HG03159 (cell line): ENCODE measurements around the gene FNDC3B.

Source experiments
- ATAC-seq: cut with Tn5 transposase; IDR thresholded peaks from one replicate; pipeline ENCODE4 v1.9.1; 2021; ENCODE audit warnings: mild to moderate bottlenecking, moderate library complexity; ENCODE audit not compliant: unreplicated experiment

The FNDC3B gene

GRCh38 chr3:172071780-172072330 is 32.5 kb downstream of the FNDC3B start:
- ATAC-seq, result no peak

GRCh38 chr3:172072543-172072942 is 33.2 kb downstream of the FNDC3B start:
- no peak for ATAC-seq

GRCh38 chr3:172073262-172073915 is 34.0 kb downstream of the FNDC3B start:
- ATAC-seq, result no peak

DNA sequence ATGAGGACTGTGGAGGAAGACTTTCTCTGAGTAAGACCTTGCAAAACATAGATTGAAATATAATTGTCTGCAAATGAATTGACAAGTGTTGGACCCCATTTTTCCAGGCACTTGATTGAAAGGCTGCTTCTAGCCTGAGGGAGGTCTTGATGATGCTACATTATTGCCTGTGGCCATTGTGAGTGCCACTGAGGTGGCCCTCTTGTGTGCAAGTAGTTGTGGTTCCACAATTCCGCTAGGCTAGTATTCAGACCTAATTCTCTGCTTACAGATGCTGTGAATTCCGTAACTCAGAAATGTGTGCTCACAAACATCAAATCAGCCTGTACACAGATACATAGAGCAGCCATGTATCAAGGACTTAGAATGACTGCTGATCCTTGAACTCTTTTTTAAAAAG is 34.7 kb downstream of the FNDC3B start:
- no peak for ATAC-seq

DNA sequence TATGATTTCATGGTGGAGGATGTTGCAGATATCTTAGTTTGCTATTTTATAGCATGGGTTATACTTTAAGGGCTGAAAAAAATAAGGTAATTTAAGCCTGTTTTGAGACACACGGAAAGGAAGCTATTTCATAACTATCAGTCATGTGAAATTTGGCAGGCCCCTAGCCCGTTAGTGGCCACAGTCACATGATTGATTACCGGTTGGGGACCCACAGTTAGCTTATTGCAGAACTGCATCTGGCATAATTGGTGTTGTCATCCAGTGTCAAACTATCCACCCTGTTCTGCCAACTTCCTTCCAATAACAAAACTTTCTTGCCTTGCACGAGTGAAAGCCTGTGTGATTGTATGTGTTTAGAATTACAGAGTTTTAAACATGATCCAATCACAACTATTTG is 35.2 kb downstream of the FNDC3B start:
- no peak for ATAC-seq

DNA sequence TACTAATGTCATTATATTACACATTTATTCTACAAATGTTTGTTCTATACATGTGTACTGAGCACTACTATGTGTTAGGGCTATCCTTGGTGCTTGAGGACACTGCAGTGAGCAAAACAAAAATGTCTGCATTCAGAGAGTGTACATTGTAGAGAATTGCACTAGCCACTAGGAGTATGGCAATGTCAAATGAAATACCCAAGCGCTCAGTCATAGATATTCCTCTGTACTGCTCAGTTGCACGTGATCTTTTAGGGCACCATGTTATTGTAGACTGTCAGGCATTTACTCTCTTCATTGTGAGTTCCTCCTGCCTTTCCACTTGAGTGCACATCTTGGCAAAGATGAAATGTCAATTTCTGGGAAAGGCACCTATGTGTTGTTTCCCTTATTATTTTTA is 36.8 kb downstream of the FNDC3B start:
- ATAC-seq, result no peak

GRCh38 chr3:172077197-172077757 is 37.9 kb downstream of the FNDC3B start:
- ATAC-seq, result no peak

DNA sequence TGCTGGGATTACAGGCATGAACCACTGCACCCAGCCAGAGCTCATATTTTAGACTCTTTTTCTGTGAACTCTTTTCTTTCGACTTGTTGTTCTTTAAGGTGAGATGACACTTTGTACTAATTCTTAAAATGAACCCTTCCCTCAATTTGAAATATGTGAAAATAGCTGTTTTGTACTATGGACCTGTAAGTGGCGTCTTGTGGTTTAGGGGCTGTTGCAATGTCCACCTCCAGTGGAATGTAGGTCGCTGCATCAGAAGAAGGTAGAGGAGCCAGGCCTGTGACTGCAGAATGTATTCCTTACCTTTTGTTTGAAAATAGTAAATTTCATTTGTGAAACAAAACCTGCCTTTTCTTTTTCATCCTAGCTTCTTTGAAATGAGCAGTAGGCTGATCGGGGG is 38.9 kb downstream of the FNDC3B start:
- ATAC-seq, result no peak

DNA sequence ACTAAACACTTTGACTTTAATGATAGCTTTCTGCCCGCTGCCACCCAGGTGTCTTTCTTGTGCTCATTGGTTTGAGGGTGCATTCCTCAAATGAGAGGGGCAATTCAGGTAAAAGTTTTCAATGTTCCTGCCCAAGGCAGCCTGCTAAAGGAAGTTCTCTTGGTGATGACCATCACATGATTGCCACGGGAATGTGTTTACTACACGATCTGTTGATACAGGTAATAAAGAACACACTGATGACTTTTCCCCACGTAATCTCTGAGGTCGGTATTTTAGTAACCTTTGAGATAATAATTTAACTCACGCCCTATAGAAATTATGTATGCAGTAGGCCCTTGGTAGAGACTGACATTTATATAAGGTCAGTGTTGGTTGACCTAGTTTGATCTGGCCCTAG is 39.3 kb downstream of the FNDC3B start:
- no peak for ATAC-seq

GRCh38 chr3:172079326-172079976 is 40.1 kb downstream of the FNDC3B start:
- no peak for ATAC-seq

- ATAC-seq, result no peak
Measured at GRCh38 chr3:172080503-172080902, 41.1 kb downstream of the FNDC3B start.

GRCh38 chr3:172082269-172082668 is 42.9 kb downstream of the FNDC3B start:
- no peak for ATAC-seq

- ATAC-seq, result no peak
Measured at GRCh38 chr3:172082820-172083513, 43.6 kb downstream of the FNDC3B start.

GRCh38 chr3:172083995-172084409 is 44.6 kb downstream of the FNDC3B start:
- no peak for ATAC-seq

DNA sequence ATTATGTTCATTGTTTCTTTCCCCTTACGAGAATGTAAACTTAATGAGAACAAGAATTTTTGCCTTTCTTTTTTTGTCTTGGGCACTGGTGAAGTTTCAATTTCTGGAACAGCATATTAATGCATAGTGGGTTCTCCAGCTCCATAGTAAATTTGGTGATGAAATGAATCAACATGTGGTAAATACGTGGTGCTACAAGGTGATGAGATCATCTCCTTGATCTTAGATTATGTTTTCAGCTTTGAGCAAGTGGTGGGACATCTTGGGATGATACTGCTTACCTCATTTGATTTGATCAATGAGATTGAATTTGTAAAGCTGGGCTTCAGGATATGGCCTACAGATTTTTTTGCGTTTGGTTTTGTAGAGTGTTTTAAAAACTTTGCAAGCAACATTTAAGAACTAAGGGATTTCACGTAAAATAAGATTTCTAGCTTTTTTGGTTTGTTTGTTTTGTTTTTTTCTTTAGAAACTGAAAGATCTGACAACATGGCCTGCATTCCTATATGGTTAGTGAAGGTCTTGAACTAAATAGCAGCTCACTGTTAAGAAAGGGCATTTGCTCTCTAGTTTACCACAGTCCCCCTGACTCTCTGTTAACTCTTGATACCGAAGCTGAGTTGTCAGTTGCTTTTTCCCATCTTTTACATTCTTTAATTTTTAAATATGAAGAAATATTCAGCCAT is 45.6 kb downstream of the FNDC3B start:
- ATAC-seq, result no peak

DNA sequence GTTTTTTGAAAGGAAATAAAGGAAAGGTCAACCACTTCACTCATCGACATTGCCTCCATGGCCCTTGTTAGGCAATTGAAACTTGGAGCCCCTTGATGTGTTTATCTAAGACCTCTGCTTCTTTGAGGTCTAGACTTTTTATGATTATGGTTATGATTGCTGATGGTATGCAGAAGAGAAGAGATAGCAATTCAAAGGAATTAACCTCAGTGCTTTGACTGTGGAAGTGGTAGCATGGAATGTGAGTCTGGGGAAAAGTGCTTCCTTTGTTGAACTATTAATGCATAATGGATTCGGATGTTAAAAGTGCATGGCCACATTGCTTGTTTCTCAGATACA is 46.1 kb downstream of the FNDC3B start:
- no peak for ATAC-seq

DNA sequence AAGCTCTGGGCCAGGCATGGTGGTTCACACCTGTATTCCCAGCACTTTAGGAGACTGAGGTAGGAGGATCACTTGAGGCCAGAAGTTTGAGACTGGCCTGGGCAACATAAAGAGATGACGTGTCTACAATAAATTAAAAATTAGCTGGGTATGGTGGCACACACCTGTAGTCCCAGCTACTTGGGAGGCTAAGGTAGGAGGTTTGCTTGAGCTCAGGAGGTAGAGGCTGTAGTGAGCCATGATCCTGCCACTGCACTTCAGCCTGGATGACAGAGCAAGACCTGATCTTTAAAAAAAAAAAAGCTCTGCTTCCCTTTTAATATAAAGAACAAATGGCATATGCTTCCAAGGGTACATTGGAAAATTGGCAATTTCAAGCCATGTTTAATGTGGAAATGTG is 46.7 kb downstream of the FNDC3B start:
- no peak for ATAC-seq

DNA sequence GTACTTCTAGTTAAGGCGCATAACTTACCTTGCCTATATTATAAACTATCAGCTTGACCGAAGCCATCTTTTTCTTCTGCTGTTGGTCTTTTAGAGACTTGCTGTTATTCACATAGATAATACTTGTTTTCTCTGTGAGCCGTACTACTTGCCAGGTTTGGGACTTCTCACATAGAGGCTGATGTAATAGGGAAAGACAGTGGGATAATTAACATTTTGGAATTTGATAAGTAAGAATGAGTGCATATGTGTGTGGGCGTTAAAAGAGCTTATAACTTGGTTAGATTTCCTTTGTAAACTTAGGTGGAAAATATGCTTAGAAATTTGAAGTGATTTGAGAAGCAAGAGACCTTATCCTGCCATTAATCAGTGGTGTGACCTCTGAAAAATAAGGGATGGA is 47.8 kb downstream of the FNDC3B start:
- no peak for ATAC-seq

DNA sequence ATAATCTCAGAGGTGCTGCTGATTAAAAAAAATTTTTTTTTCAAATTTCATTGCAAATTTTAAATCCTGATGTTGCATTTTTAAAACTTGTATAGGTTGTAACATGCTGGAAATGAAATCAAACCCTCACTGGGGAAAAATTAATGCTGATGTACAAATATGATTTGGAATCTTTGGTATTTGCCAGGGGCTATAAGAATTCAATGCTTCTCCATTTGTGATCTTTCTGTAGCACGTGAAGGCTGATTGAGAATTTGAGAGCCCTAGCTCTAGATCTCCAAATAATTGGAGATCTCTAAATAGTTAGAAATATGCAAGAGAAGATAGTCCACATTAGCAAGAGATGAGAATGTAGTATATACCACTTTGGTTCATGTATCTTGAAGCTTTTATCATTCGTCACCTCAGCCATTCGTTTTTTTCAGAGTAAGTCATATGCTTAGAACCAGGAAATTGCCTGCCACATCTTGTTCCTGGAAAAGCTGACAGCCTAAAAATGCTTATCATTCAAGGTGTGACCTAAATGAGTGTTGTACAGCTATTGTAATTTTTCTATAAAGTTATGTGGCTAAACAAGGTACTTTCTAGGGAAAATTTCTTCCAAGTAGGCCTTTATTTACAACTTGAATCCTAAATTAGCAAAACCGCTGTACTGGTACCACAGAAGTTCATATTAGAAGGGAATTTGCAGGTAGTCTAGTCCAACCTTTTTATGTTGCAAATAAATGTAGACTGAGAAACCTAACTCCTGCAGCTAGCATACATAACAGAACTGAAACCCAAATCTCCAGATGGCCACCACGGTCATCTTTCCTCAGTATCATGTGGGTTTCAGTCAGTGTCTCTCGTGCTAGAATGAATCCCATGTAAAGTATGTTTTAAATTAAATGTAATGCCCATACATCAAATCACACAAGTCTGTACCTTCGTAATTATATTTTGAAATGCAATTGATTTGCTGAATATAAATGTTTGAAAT is 48.5 kb downstream of the FNDC3B start:
- peak; percentile 85 for ATAC-seq

GRCh38 chr3:172089250-172089649 is 49.9 kb downstream of the FNDC3B start:
- no peak for ATAC-seq
